ENCODE measurements around the gene GLOD4. TPM values are rescaled to one million over a fixed set of nuclear protein-coding genes. Genes with fewer than 3 reads are reported as not detected.
"Not testable (repeated sequence)": the region's sequence is repeated elsewhere in the genome, so short reads cannot be mapped to it uniquely, and the experiment has no call there.

The GLOD4 gene
- polyA plus RNA-seq, 3 donors, result 41.8 to 50.7 (median 50.6) TPM

GRCh38 chr17:788551-788950, 6.5 kb upstream of the GLOD4 start:
- Histone ChIP-seq H3K79me2 (ENCODE audit: insufficient read depth, low read length) (peaks cover 8% of the 10 kb centered on the region), H3K27me3 (ENCODE audit: control insufficient read depth in 2 of 2, insufficient read depth in 2 of 2, low read length in 2 of 2) (no peaks in the 10 kb centered on the region), H4K20me1 (ENCODE audit: insufficient read depth, low read length) (no peaks in the 10 kb centered on the region), H3K4me3 (replicated peaks in 1 of 3; ENCODE audit: low read depth in 2 of 3, low read length in 3 of 3) (no peak overlapping the region), H3K36me3 (replicated peaks in 1 of 2; ENCODE audit: control insufficient read depth in 1 of 2, insufficient read depth in 2 of 2, low read length in 2 of 2) (peaks cover 51 to 75% of the 10 kb centered on the region in 2 donors), H3K27ac (ENCODE audit: low read depth in 1 of 2, low read length in 2 of 2) (no peak overlapping the region), H2AFZ (ENCODE audit: insufficient read depth, low read depth, low read length, poor library complexity, severe bottlenecking) (no peak overlapping the region), H3K9ac (ENCODE audit: insufficient read depth, low read length, poor library complexity, severe bottlenecking) (no peak overlapping the region), H3K4me2 (replicated peaks; ENCODE audit: extremely low read depth, low read length, poor library complexity, severe bottlenecking) (no peak overlapping the region), H3K9me3 (replicated peaks in 1 of 2; ENCODE audit: control insufficient read depth in 1 of 2, insufficient read depth in 1 of 2, low read length in 2 of 2) (no peaks in the 10 kb centered on the region), H3K4me1 (ENCODE audit: control insufficient read depth in 1 of 2, insufficient read depth in 2 of 2, low read length in 2 of 2) (peaks cover 0 to under 1% of the 10 kb centered on the region in 2 donors)
- 93% methylated on average over 4 of the region's 4 CpGs for WGBS (ENCODE audit: insufficient coverage)
- H3K27ac Mint-ChIP-seq, result no peak overlapping the region
- DNase-seq, result no peak
- intact Hi-C loops (cut with micrococcal nuclease), result no loop called here
- H3K36me3 Mint-ChIP-seq, result peaks cover 65 to 78% of the 10 kb centered on the region in 2 donors
- peaks cover 0 to 3% (median 0%) of the 10 kb centered on the region in 3 donors for H3K27me3 Mint-ChIP-seq (ENCODE audit: low read depth in 3 of 3)
- TF ChIP-seq, protein P1, sequence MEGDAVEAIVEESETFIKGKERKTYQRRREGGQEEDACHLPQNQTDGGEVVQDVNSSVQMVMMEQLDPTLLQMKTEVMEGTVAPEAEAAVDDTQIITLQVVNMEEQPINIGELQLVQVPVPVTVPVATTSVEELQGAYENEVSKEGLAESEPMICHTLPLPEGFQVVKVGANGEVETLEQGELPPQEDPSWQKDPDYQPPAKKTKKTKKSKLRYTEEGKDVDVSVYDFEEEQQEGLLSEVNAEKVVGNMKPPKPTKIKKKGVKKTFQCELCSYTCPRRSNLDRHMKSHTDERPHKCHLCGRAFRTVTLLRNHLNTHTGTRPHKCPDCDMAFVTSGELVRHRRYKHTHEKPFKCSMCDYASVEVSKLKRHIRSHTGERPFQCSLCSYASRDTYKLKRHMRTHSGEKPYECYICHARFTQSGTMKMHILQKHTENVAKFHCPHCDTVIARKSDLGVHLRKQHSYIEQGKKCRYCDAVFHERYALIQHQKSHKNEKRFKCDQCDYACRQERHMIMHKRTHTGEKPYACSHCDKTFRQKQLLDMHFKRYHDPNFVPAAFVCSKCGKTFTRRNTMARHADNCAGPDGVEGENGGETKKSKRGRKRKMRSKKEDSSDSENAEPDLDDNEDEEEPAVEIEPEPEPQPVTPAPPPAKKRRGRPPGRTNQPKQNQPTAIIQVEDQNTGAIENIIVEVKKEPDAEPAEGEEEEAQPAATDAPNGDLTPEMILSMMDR (IDR thresholded peaks at IDR 0.05), result no peak
- H3K4me1 Mint-ChIP-seq, result peaks cover 2% of the 10 kb centered on the region
- no peak overlapping the region for H3K4me3 Mint-ChIP-seq
- peaks cover 0 to 3% (median 0%) of the 10 kb centered on the region in 7 donors for H3K9me3 Mint-ChIP-seq

DNA sequence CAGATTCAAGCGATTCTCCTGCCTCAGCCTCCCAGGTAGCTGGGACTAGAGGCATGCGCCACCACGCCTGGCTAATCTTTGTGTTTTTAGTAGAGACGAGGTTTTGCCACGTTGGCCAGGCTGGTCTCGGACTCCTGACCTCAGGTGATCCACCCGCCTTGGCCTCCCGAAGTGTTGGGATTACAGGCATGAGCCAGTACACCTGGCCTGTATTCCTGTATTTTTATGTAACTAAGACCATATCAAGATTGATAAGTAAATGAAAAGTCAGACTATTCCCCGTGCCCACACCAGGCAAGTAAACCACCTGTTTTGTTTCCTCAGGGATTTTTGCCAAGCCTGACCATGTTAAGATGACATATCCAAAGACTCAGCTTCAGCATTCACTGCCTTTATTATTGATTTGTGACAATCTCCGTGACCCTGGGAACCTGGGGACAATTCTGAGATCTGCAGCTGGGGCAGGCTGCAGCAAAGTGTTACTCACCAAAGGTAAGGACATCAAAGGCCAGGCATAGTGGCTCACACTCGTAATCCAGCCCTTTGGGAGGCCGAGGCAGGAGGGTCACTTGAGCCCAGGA, 5.7 kb upstream of the GLOD4 start:
- H3K36me3 ChIP-seq (replicated peaks in 1 of 2; ENCODE audit: control insufficient read depth in 1 of 2, insufficient read depth in 2 of 2, low read length in 2 of 2), result peaks cover 50 to 74% of the 10 kb centered on the region in 2 donors
- no peak for DNase-seq
- Mint-ChIP-seq H3K9me3 (peaks cover 0 to 3% (median 0%) of the 10 kb centered on the region in 7 donors), H3K27me3 (ENCODE audit: low read depth in 3 of 3) (peaks cover 0 to 3% (median 0%) of the 10 kb centered on the region in 3 donors), H3K36me3 (peaks cover 63 to 72% of the 10 kb centered on the region in 2 donors), H3K4me1 (peaks cover 8% of the 10 kb centered on the region), H3K27ac (no peak overlapping the region), H3K4me3 (no peak overlapping the region)
- H3K4me3 ChIP-seq (replicated peaks in 1 of 3; ENCODE audit: low read depth in 2 of 3, low read length in 3 of 3), result no peak overlapping the region
- intact Hi-C loops (cut with micrococcal nuclease), result no loop called here
- H3K79me2 ChIP-seq (ENCODE audit: insufficient read depth, low read length), result peaks cover 16% of the 10 kb centered on the region
- H3K9me3 ChIP-seq (replicated peaks in 1 of 2; ENCODE audit: control insufficient read depth in 1 of 2, insufficient read depth in 1 of 2, low read length in 2 of 2), result no peaks in the 10 kb centered on the region
- peaks cover 7 to 9% of the 10 kb centered on the region in 2 donors for H3K4me1 ChIP-seq (ENCODE audit: control insufficient read depth in 1 of 2, insufficient read depth in 2 of 2, low read length in 2 of 2)
- TF ChIP-seq, protein P1 (IDR thresholded peaks at IDR 0.05), result no peak
- H2AFZ ChIP-seq (ENCODE audit: insufficient read depth, low read depth, low read length, poor library complexity, severe bottlenecking), result no peak overlapping the region
- WGBS (ENCODE audit: insufficient coverage), result 96% methylated on average over 5 of the region's 12 CpGs
- H4K20me1 ChIP-seq (ENCODE audit: insufficient read depth, low read length), result no peaks in the 10 kb centered on the region
- no peak overlapping the region for H3K4me2 ChIP-seq (replicated peaks; ENCODE audit: extremely low read depth, low read length, poor library complexity, severe bottlenecking)
- H3K27me3 ChIP-seq (ENCODE audit: control insufficient read depth in 2 of 2, insufficient read depth in 2 of 2, low read length in 2 of 2), result no peaks in the 10 kb centered on the region
- H3K9ac ChIP-seq (ENCODE audit: insufficient read depth, low read length, poor library complexity, severe bottlenecking), result no peak overlapping the region
- H3K27ac ChIP-seq (ENCODE audit: low read depth in 1 of 2, low read length in 2 of 2), result no peak overlapping the region

GRCh38 chr17:785901-786300, 3.8 kb upstream of the GLOD4 start:
- H3K27ac Mint-ChIP-seq; H3K9me3 ChIP-seq (replicated peaks in 1 of 2; ENCODE audit: control insufficient read depth in 1 of 2, insufficient read depth in 1 of 2, low read length in 2 of 2); H2AFZ ChIP-seq (ENCODE audit: insufficient read depth, low read depth, low read length, poor library complexity, severe bottlenecking); H3K4me2 ChIP-seq (replicated peaks; ENCODE audit: extremely low read depth, low read length, poor library complexity, severe bottlenecking); H3K27me3 Mint-ChIP-seq (ENCODE audit: low read depth in 3 of 3); H3K4me3 Mint-ChIP-seq; H3K4me3 ChIP-seq (replicated peaks in 1 of 3; ENCODE audit: low read depth in 2 of 3, low read length in 3 of 3); intact Hi-C loops (cut with micrococcal nuclease); H4K20me1 ChIP-seq (ENCODE audit: insufficient read depth, low read length); H3K9ac ChIP-seq (ENCODE audit: insufficient read depth, low read length, poor library complexity, severe bottlenecking); DNase-seq; H3K27ac ChIP-seq (ENCODE audit: low read depth in 1 of 2, low read length in 2 of 2); H3K9me3 Mint-ChIP-seq; H3K27me3 ChIP-seq (ENCODE audit: control insufficient read depth in 2 of 2, insufficient read depth in 2 of 2, low read length in 2 of 2): not testable (repeated sequence)
- 100% methylated on average over 2 of the region's 7 CpGs for WGBS (ENCODE audit: insufficient coverage)
- Histone ChIP-seq H3K79me2 (ENCODE audit: insufficient read depth, low read length) (peaks cover 33% of the 10 kb centered on the region), H3K36me3 (replicated peaks in 1 of 2; ENCODE audit: control insufficient read depth in 1 of 2, insufficient read depth in 2 of 2, low read length in 2 of 2) (peaks cover 34 to 55% of the 10 kb centered on the region in 2 donors), H3K4me1 (ENCODE audit: control insufficient read depth in 1 of 2, insufficient read depth in 2 of 2, low read length in 2 of 2) (peaks cover 17 to 22% of the 10 kb centered on the region in 2 donors)
- Mint-ChIP-seq H3K4me1 (peaks cover 16% of the 10 kb centered on the region), H3K36me3 (peaks cover 46 to 54% of the 10 kb centered on the region in 2 donors)
